ENCODE data around the gene SYT1.

Gene SYT1

GRCh38 chr12:78933014-78933413, 68.4 kb downstream of the SYT1 start:
- H3K4me3 ChIP-seq (ENCODE audit: low read depth, low read length): no peak overlapping the region
- in situ Hi-C loops (cut with HindIII; ENCODE audit: low sequenced_read_pairs): no loop called here
- TF ChIP-seq, protein P1, sequence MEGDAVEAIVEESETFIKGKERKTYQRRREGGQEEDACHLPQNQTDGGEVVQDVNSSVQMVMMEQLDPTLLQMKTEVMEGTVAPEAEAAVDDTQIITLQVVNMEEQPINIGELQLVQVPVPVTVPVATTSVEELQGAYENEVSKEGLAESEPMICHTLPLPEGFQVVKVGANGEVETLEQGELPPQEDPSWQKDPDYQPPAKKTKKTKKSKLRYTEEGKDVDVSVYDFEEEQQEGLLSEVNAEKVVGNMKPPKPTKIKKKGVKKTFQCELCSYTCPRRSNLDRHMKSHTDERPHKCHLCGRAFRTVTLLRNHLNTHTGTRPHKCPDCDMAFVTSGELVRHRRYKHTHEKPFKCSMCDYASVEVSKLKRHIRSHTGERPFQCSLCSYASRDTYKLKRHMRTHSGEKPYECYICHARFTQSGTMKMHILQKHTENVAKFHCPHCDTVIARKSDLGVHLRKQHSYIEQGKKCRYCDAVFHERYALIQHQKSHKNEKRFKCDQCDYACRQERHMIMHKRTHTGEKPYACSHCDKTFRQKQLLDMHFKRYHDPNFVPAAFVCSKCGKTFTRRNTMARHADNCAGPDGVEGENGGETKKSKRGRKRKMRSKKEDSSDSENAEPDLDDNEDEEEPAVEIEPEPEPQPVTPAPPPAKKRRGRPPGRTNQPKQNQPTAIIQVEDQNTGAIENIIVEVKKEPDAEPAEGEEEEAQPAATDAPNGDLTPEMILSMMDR (IDR thresholded peaks at IDR 0.05; ENCODE audit: low read depth, low read length, missing control alignments): no peak
- no peak for DNase-seq (ENCODE audit: low read depth)

- in situ Hi-C loops (cut with HindIII; ENCODE audit: low sequenced_read_pairs): no loop called here
- no peak for DNase-seq (ENCODE audit: low read depth)
- TF ChIP-seq, protein P1 (IDR thresholded peaks at IDR 0.05; ENCODE audit: low read depth, low read length, missing control alignments): no peak
- H3K4me3 ChIP-seq (ENCODE audit: low read depth, low read length): no peak overlapping the region
These were observed 73.9 kb downstream of the SYT1 start for GRCh38 chr12:78938341-78939084.

DNA sequence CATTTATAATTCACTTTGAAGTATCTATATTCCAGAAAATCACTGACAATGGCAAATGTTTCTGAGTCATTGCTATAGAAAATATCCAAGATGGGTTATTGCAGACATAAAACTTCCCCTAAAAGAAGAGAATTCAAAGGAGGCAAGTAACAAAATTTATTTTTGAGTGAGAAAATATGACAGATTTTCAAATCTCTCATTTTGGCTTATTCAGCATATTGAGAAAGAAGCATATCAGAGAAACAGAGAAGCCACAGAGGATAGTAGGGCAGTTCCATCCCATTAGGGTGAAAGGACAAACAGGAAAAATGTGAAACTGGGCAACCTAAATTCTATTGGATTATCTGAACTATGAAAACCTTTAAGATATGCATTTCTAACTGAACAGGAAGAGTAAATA, 85.0 kb downstream of the SYT1 start:
- no peak overlapping the region for H3K4me3 ChIP-seq (ENCODE audit: low read depth, low read length)
- no peak for DNase-seq (ENCODE audit: low read depth)
- TF ChIP-seq, protein P1 (IDR thresholded peaks at IDR 0.05; ENCODE audit: low read depth, low read length, missing control alignments): no peak
- in situ Hi-C loops (cut with HindIII; ENCODE audit: low sequenced_read_pairs): no loop called here

- in situ Hi-C loops (cut with HindIII; ENCODE audit: low sequenced_read_pairs): no loop called here
- TF ChIP-seq, protein P1 (IDR thresholded peaks at IDR 0.05; ENCODE audit: low read depth, low read length, missing control alignments): no peak
- H3K4me3 ChIP-seq (ENCODE audit: low read depth, low read length): no peak overlapping the region
- no peak for DNase-seq (ENCODE audit: low read depth)
These were observed 87.4 kb downstream of the SYT1 start for GRCh38 chr12:78951803-78952551.

DNA sequence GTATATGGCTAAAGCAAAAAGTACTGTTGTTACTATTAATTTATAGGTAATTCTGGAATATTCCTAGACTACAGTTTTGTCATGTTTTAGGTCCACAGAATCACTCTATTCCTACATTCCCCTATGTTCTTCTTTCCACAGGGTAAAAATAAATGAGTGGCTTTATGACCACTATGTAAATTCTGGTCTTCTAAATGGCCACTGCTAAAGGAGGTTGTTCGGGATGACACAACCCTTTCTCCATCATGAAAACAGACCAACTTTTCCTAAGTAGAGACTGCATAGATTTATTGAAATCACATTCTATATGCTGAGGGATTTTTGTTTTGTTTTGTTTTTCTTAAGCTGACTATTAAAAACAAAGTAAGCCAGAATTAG, 88.0 kb downstream of the SYT1 start:
- TF ChIP-seq, protein P1 (IDR thresholded peaks at IDR 0.05; ENCODE audit: low read depth, low read length, missing control alignments): no peak
- H3K4me3 ChIP-seq (ENCODE audit: low read depth, low read length): no peak overlapping the region
- in situ Hi-C loops (cut with HindIII; ENCODE audit: low sequenced_read_pairs): no loop called here
- no peak for DNase-seq (ENCODE audit: low read depth)

DNA sequence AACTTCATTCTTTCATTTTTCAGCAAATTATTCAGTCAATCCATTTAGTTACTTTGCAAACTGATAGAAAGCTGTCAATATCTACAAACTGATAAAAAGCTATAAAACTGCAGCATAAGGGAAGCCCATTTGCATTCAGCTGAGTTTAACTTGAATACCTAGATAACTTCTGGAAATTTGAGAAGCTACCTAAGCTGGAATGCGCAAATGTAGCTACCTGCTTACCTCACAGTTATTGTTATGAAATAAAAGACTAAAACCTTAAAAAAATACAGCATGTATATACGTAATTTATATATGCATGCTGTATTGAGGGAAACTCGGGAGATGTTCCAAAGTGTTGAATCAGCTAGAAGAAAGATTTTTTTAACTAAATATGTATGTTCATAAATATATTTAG, 94.4 kb downstream of the SYT1 start:
- H3K4me3 ChIP-seq (ENCODE audit: low read depth, low read length): no peak overlapping the region
- in situ Hi-C loops (cut with HindIII; ENCODE audit: low sequenced_read_pairs): no loop called here
- no peak for DNase-seq (ENCODE audit: low read depth)
- TF ChIP-seq, protein P1 (IDR thresholded peaks at IDR 0.05; ENCODE audit: low read depth, low read length, missing control alignments): no peak

Measured in astrocyte of the cerebellum (primary cell).